ENCODE measurements around the gene INSRR.

GRCh38 chr1:156880473-156880872 is 21.6 kb upstream of the INSRR start:
- TF ChIP-seq CTCF (IDR thresholded peaks at IDR 0.05) (no peak), POLR2A (IDR thresholded peaks at IDR 0.05) (no peak)

Measured in ovary (tissue), 3 donors.